GM19452 (cell line): Measurements from ENCODE around the gene RYR3.
A peak's percentile ranks its signal among the peaks of the same experiment; 100 is the strongest.

Experiments used
- ATAC-seq: cut with Tn5 transposase; IDR thresholded peaks from one replicate; pipeline ENCODE4 v1.9.1; 2021; ENCODE audit not compliant: unreplicated experiment

Gene RYR3

GRCh38 chr15:33317896-33318295 is 7.1 kb downstream of the RYR3 start:
- no peak for ATAC-seq

- ATAC-seq, result no peak
These were observed 9.2 kb downstream of the RYR3 start for GRCh38 chr15:33320017-33320416.

GRCh38 chr15:33322091-33322490 is 11.3 kb downstream of the RYR3 start:
- no peak for ATAC-seq

- no peak for ATAC-seq
These were observed 13.8 kb downstream of the RYR3 start for GRCh38 chr15:33324609-33325008.

DNA sequence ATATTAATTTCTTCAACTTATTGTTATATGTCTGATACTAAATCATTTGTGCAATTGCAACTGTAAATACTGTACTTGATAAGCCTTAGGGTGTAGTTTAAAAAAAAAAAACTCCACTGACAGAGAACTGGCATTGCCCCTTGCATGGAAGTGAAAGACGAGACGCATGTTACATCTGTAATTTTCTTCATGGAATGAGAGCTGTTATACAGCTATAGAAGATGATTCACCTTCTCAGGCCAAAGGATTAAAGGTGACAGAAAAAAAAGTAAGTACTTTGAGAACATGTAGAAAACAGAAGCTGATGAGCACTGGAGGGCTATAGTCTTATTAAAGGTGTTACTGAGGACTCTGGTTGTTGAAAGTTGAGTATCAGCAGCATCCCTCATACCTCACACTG is 16.1 kb downstream of the RYR3 start:
- ATAC-seq, result no peak

DNA sequence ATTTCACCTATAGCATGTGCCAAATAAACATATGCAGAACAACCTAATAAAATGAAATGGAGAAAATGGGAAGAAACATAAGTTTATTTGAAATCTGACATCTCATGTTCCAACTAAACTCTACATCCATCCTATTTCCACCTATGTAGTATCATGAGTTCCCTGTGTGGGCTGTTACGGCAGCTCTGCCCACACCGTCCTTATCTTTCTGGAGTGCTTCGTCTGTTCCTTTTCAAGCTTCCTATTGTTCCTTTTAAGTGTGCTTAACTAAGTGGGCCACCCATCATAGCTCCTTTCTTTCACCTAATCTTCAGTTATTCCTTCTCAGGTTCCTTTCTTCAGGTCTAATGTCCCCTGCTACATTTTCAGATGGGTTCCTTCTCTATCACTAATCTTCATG is 17.3 kb downstream of the RYR3 start:
- ATAC-seq, result no peak

DNA sequence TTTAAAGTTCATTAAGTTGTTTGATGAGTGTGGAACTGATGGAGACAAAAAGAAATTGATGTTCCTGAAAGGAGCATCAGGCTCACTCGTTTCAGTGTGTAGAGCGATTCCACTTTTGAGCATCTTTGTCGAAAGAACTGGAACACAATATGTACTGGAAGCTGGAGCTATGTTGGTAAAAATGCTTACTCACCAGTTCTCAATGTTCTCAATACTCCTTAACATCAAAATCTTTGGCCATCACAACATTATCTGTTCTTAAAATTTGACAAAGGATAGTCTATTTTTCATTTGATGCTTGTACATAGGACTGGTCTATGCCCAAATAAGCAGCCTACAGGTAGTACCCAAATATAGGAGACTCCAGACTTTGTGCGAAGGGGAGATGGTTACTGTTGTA is 18.7 kb downstream of the RYR3 start:
- no peak for ATAC-seq

DNA sequence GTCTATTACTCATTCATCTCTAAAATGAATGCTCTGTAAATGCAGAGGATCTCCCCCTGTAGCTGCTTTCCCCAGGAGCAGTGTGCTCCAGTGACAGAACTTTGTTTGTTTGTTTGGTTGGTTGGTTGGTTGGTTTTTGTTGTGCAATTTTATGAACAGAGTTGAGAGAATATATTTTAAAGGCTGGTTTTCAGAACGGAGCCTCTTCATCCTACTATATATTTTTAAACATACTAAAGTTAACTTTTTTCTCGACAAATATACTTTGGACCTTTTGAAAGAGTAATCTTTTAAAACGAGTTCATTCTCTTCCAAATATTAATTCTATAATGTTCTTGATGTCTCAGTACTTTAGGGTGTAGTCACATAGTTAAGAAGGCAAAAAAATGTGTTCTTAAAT is 20.2 kb downstream of the RYR3 start:
- ATAC-seq, result no peak

DNA sequence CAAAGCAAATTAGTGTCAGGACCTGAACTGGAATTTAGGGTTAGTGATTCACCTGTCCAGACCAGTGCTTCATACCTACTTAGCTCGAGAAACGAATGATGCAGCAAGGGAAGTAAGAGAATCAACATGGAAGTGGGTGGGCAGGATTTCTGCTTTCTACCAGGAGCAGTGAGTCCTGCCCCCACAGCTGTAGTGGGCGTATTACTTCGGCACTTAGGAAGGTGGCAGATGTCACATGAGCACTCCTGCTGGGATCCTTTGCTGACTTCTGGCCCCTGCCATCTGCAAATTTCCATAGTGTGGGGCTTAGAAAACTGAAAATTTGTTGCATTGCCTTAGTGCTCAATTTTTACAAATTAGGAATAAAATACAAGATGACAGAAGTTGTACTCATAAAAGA is 31.2 kb downstream of the RYR3 start:
- no peak for ATAC-seq

GRCh38 chr15:33343275-33343674 is 32.5 kb downstream of the RYR3 start:
- ATAC-seq, result no peak

- peak; percentile 72 for ATAC-seq
These were observed 33.3 kb downstream of the RYR3 start for GRCh38 chr15:33344111-33344510.

DNA sequence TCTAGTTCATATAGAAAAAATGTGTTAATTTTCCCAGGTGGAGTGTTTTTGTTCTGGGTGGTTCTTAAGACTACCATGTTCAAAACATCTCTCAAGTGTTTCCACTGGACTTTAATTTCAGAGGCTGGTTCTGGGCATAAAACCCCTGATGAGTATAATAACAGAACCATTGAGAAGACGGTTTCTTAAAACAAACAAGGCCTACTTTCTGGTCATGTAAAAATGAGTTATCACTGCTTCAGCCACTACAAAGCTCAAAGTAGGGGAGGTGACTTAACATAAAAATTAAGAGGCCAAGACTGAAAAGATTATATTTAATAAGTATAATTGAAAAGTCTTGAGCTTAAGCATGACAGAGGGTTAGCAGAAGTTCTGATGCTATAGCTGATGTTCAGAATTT is 33.8 kb downstream of the RYR3 start:
- peak; percentile 27 for ATAC-seq

GRCh38 chr15:33354411-33354810 is 43.6 kb downstream of the RYR3 start:
- ATAC-seq, result no peak

GRCh38 chr15:33357845-33358244 is 47.1 kb downstream of the RYR3 start:
- ATAC-seq, result no peak

- no peak for ATAC-seq
These were observed 47.5 kb downstream of the RYR3 start for GRCh38 chr15:33358306-33358705.

DNA sequence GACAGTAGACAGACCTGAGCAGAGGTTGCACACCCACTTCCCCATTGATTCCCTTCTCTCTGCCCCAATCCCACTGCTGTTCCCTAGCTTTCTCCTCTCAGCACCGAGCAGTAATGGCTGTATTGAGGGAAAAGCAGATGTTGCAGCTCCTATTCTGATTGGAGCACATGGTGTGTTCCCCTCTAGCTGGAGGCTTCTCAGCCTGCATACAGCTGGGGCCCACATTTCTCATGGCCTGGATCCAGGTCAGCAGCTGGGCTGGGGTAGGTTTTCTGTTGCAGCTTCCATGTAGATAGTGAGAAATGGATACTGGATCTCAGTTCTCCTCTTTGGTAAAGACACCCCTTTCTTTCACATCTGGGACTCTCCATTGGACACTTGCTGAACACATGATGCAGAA is 50.1 kb downstream of the RYR3 start:
- no peak for ATAC-seq

GRCh38 chr15:33369941-33370622 is 59.3 kb downstream of the RYR3 start:
- no peak for ATAC-seq

GRCh38 chr15:33370623-33371020 is 59.9 kb downstream of the RYR3 start:
- ATAC-seq, result no peak

GRCh38 chr15:33371159-33371558 is 60.4 kb downstream of the RYR3 start:
- ATAC-seq, result no peak

DNA sequence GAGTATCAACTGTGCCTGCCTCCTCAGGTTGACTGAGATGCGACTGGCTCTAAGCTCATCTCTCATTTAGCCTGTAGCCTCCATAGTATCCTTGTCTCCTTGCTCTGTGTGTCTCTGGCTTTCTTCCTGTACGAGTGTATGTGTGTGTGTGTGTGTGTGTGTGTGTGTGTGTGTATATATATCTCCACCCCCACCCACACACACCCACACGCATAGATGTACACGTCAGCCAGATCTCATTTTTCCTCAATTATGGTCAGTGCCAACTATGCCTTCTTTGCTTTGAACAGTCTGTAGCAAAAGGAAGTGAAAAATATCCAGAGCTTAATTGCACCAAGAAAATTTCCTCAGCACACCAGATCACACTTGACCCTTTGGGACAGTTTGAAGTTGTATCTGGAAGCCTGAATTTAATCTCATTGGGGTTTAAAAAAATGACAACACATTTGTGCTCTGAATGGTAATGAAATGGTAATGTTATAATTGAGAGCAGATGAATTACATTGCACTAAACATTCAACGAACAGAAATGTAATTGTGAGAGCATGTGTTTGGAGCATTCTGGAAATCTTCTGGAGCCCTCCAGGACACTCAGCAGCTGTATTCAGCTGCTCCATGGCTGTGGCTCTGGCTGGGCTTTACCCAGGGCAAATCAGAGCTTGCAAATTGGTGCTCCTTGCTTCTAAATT is 63.6 kb downstream of the RYR3 start:
- no peak for ATAC-seq

DNA sequence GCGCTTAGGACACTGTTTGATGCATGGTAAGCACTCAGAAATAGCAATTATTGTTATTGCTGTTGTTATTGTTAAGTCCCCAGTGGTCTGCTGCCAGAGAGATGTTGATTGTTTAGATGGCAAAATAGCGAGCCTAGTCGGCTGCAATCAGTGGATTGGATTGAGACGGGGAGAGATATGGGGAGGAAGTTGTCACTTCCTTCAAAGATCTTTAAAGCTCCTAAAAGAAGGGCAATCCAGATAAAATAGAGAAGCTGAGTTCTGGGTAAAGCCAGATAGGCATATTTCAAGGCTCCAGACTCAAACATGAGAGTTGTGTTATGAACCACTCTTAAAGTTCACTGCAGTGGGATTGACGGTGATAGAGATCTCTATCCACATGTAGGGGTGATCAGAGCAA is 64.5 kb downstream of the RYR3 start:
- no peak for ATAC-seq

DNA sequence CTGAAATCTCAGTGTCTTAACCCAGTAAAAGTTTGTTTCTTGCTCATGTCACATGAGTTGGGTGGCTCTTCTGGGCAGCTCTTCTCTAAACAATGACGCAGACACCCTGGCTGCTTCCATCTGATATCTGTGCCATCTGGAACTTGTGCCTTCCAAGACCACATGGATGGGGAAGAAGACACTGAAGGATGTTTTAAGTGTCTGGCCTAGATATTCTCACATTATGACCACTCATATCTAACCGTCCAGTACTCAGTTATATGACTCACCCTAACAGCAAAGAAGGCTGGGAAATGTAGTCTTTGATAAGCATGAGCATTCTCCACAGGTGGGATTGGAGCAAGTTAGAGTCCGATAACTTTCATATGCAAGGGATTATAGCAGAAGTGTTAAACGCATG is 66.4 kb downstream of the RYR3 start:
- ATAC-seq, result no peak
